Measurements from ENCODE around the gene VSIG1. TPM values are rescaled to one million over a fixed set of nuclear protein-coding genes. Genes with fewer than 3 reads are reported as not detected.

The VSIG1 gene
- total and polyA plus RNA-seq, 9 donors: 0.04 to 0.45 (median 0.11) TPM; not detected in 6

DNA sequence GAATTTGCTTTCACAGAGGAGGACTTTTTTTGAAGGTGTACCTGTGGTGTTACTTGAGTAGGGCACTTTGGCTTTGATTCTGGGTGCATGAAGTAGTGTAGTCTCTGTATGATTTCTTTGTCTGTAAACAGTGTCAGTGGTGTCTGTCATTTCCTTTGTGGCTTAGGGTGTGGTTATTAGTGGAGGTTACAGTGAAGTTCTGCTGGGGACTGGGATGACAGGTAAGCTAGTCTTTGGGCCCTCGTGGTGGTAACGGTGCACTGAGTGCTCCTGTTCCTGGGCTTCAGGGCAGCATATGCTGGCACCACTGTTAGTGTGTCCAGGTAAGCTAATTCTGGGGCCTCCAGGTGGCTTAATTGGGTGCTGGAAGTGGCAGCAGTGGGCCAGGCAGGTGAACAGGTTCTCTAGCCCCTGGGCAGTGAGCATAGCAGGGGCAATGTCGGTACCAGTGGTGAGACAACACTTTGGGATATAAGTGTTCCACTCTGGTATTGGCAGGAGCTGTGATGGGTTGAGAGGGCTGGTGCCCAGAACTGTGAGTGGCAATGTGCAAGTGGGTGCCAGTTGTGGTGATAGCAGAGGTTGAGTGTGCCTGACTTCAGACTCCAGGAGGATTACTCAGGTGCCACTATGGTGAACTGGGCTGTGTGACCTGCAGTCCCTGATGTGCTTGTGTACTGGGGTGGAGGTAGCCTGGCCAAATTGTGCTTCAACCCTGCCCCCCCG is 26.0 kb upstream of the VSIG1 start:
- DNase-seq: no peak
- Histone ChIP-seq H3K4me3 (no peak overlapping the region), H3K27me3 (no peaks in the 10 kb centered on the region), H3K9me3 (no peaks in the 10 kb centered on the region), H3K27ac (no peak overlapping the region), H3K4me1 (ENCODE audit: insufficient read depth) (no peaks in the 10 kb centered on the region), H3K36me3 (no peaks in the 10 kb centered on the region)
- TF ChIP-seq POLR2A (IDR thresholded peaks at IDR 0.05) (no peak), EP300 (IDR thresholded peaks at IDR 0.05) (no peak)
- TF ChIP-seq, protein P1, sequence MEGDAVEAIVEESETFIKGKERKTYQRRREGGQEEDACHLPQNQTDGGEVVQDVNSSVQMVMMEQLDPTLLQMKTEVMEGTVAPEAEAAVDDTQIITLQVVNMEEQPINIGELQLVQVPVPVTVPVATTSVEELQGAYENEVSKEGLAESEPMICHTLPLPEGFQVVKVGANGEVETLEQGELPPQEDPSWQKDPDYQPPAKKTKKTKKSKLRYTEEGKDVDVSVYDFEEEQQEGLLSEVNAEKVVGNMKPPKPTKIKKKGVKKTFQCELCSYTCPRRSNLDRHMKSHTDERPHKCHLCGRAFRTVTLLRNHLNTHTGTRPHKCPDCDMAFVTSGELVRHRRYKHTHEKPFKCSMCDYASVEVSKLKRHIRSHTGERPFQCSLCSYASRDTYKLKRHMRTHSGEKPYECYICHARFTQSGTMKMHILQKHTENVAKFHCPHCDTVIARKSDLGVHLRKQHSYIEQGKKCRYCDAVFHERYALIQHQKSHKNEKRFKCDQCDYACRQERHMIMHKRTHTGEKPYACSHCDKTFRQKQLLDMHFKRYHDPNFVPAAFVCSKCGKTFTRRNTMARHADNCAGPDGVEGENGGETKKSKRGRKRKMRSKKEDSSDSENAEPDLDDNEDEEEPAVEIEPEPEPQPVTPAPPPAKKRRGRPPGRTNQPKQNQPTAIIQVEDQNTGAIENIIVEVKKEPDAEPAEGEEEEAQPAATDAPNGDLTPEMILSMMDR (IDR thresholded peaks at IDR 0.05): no peak
- intact Hi-C loops (cut with DNase I): no loop called here
- 68 to 76% (median 73%) methylated on average over 4 of the region's 4 CpGs for WGBS, 3 donors

DNA sequence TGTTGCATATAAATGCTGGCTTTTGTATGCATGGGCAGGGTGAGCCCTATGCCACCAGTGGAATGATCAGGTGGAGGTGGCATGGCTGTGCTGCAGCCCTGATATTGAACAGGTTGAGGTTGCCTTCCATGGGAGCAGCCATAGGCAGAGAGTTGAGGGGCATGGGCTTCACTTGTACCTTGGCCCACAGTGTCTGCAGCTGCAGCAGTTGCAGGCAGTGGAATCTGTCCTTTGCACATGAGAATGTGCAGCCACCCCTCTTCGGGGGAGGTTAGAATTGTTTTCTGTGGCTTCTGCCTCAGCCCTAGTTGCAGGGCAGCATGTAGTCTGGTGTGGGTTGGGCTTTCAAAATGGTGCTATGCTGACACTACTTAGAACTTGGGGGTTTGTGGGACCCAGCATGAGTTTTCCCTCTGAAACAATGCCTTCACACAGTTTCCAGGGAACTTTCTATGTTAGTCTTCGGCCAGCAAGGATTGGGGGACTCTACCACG is 25.4 kb upstream of the VSIG1 start:
- Histone ChIP-seq H3K27ac (no peak overlapping the region), H3K27me3 (no peaks in the 10 kb centered on the region), H3K4me1 (ENCODE audit: insufficient read depth) (no peaks in the 10 kb centered on the region), H3K36me3 (no peaks in the 10 kb centered on the region), H3K4me3 (no peak overlapping the region), H3K9me3 (no peaks in the 10 kb centered on the region)
- TF ChIP-seq, protein P1 (IDR thresholded peaks at IDR 0.05): no peak
- TF ChIP-seq POLR2A (IDR thresholded peaks at IDR 0.05): no peak
- no peak for TF ChIP-seq EP300 (IDR thresholded peaks at IDR 0.05)
- DNase-seq: no peak
- intact Hi-C loops (cut with DNase I): no loop called here
- WGBS, 3 donors: 51 to 63% (median 57%) methylated on average over 3 of the region's 3 CpGs

DNA sequence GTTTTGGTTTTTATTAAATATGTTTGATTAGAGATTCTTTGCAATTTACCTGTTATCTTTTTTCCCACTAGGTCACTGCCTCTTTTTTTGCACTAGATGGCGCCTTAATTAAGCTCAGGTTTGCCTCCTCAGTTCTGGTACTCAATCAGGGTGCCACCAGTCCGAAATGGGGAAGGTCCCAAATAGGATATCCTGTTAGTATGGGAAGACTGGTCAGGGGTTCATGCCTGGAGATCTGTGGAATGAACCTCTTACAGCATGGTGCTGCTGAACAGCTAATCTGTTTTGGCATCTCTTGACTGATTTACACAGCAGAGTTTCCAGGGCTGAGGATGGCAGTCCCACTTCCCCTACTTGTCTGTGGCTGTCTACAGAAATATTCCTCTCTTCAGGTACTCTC is 24.2 kb upstream of the VSIG1 start:
- no peaks in the 10 kb centered on the region for H3K36me3 ChIP-seq
- no peak overlapping the region for H3K4me3 ChIP-seq
- H3K27me3 ChIP-seq: no peaks in the 10 kb centered on the region
- intact Hi-C loops (cut with DNase I): no loop called here
- no peak for DNase-seq
- no peak overlapping the region for H3K27ac ChIP-seq
- WGBS, 3 donors: 25 to 32% (median 25%) methylated on average over 2 of the region's 2 CpGs
- TF ChIP-seq POLR2A (IDR thresholded peaks at IDR 0.05): no peak
- TF ChIP-seq, protein P1 (IDR thresholded peaks at IDR 0.05): no peak
- TF ChIP-seq EP300 (IDR thresholded peaks at IDR 0.05): no peak
- H3K4me1 ChIP-seq (ENCODE audit: insufficient read depth): no peaks in the 10 kb centered on the region
- H3K9me3 ChIP-seq: no peaks in the 10 kb centered on the region

DNA sequence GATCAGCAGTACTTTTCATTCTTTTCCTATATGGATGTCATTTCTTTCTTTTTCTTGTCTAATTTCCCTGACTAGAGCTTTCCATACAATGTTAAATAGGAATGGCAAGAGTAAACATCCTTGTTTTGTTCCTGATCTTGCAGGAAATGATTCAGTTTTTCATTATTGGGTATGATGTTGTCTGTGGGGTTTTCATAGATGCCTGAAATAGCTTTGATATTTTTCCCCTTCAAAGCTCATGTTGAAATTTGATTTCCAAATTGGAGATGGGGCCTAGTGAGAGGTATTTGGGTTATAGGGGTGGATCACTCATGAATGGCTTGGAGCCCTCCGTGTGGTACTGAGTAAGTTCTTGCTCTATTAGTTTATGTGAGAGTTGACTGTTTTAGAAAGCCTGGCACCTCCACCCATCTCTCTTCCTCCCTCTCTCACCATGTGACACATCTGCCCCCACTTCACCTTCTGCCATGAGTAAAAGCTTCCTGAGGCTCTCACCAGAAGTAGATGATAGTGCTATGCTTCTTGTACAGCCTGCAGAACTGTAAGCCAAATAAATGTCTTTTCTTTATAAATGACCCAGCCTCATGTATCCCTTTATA is 22.3 kb upstream of the VSIG1 start:
- intact Hi-C loops (cut with DNase I): no loop called here
- Histone ChIP-seq H3K36me3 (no peaks in the 10 kb centered on the region), H3K27me3 (no peaks in the 10 kb centered on the region), H3K9me3 (no peaks in the 10 kb centered on the region), H3K27ac (no peak overlapping the region), H3K4me3 (no peak overlapping the region), H3K4me1 (ENCODE audit: insufficient read depth) (no peaks in the 10 kb centered on the region)
- 38 to 53% (median 40%) methylated on average over 1 of the region's 1 CpG for whole genome bisulfite sequencing, 3 donors
- no peak for TF ChIP-seq POLR2A (IDR thresholded peaks at IDR 0.05)
- DNase-seq: no peak

DNA sequence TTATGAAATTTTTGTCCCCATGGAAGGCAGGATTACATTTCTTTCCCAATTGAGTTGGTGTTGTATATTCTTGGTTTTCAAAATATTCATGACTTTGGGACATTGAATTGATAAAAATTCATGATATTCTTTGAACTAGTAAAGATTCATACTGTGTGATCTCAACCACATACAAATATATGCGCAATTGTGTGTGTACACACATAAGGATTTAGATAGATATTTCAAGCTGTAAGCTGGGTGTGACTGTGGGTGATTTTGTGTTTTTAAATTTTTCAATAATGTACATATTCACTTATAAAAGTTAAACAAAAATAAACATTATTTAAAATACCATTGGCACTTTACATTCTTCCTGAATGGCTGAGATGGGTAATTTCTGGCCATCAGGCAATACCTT is 19.5 kb upstream of the VSIG1 start:
- no peaks in the 10 kb centered on the region for H3K9me3 ChIP-seq
- H3K36me3 ChIP-seq: no peaks in the 10 kb centered on the region
- H3K27ac ChIP-seq: no peak overlapping the region
- intact Hi-C loops (cut with DNase I): loop anchor here in 1 of 4 donors (1.0 kb wide), 1 partner anchor 34 kb away; no protein-coding TSS in a partner anchor
- WGBS, 3 donors: 79 to 94% (median 89%) methylated on average over 1 of the region's 1 CpG
- H3K27me3 ChIP-seq: no peaks in the 10 kb centered on the region
- H3K4me3 ChIP-seq: no peak overlapping the region
- TF ChIP-seq EP300 (IDR thresholded peaks at IDR 0.05) (no peak), POLR2A (IDR thresholded peaks at IDR 0.05) (no peak)
- TF ChIP-seq, protein P1 (IDR thresholded peaks at IDR 0.05): no peak
- DNase-seq: no peak
- H3K4me1 ChIP-seq (ENCODE audit: insufficient read depth): no peaks in the 10 kb centered on the region
